Esophagus squamous epithelium (tissue), 4 donors: ENCODE data around the gene SAP130.

Experiments used
- CTCF ChIP-seq, 6 experiments: fragments of 450-650 bp in 4 of 6; fragments of 200-600 bp in 2 of 6; sonication (generic) in 2 of 6; IDR thresholded peaks; one replicate each; pipeline ENCODE4 v1.5.1; 2016 to 2019; ENCODE audit warnings: antibody characterized with exemption in 6 of 6, mild to moderate bottlenecking in 4 of 6, moderate library complexity in 4 of 6
- POLR2A ChIP-seq, 4 donors: fragments of 450-650 bp; IDR thresholded peaks; one replicate each; pipeline ENCODE4 v1.6.1; 2017; ENCODE audit warnings: antibody characterized with exemption in 4 of 4, mild to moderate bottlenecking in 4 of 4, moderate library complexity in 3 of 4

GRCh38 chr2:127985735-127986134 is 42.1 kb downstream of the SAP130 start:
- TF ChIP-seq CTCF (IDR thresholded peaks at IDR 0.05) (no peak), POLR2A (IDR thresholded peaks at IDR 0.05) (no peak)
